ENCODE measurements around the gene TEX48. TPM values are rescaled to one million over a fixed set of nuclear protein-coding genes. Genes with fewer than 3 reads are reported as not detected.

TEX48 gene
- total and polyA plus RNA-seq, 10 of the 15 experiments (the other 5 are each of a cell fraction or from before 2014, with no cell fraction given) = not detected

DNA sequence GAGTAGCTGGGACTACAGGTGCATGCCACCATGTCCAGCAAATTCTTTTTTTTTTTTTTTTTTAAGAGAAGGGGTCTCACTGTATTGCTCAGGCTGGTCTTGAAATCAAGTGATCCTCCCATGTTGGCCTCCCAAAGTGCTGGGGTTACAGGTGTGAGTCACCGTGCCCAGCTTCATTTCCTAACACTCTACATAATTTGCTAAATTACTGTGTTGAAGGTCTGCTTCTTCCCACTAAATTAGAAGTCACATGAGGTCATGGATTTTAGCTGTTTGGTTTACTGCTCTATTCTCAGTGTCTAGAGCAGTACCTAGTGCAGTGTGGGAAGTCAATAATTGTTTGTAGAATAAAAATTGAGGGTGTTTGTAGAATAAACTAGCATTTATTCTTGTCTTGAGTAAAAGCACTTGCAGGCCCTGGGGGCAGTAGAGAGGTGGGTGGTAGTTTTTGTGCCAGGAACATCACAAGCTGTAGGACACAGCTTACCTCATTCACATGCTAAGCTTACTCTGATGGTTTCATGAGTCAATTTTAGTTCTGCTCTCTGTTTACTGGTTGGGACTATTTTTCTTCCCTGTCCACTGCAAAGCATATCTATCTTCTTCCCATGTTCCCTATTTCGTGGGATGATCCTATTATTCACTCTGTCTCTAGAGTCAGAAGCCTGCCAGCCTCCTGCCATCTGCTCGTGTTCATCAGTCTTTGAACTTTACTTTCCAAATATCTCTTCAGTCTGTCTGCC lies 7.0 kb downstream of the TEX48 start:
- H3K9me3 ChIP-seq (replicated peaks; ENCODE audit: control insufficient read depth, insufficient read depth, low read length) = no peaks in the 10 kb centered on the region
- no peaks in the 10 kb centered on the region for H3K4me1 ChIP-seq (ENCODE audit: control insufficient read depth, insufficient read depth, low read length)
- no peaks in the 10 kb centered on the region for H4K20me1 ChIP-seq (ENCODE audit: control insufficient read depth, insufficient read depth)
- ATAC-seq (no peak), DNase-seq (ENCODE audit: low read depth, low spot score) (no peak), FAIRE-seq (no peak)
- H3K27ac ChIP-seq (ENCODE audit: control insufficient read depth, insufficient read depth) = no peak overlapping the region
- 33% methylated on average over 3 of the region's 3 CpGs for WGBS (ENCODE audit: insufficient coverage, insufficient replicate concordance, low lambda C conversion rate, missing lambda C conversion rate)
- ChIA-PET CTCF (interaction anchor here (0.6 to 11.6 kb wide), 4 partner anchors 9 to 340 kb away, joined by 3 to 135 read pairs (median 7); no protein-coding TSS in a partner anchor), RAD21 (ENCODE audit: unreplicated experiment) (interaction anchor here (0.7 kb wide), 1 partner anchor 302 kb away, joined by 4 read pairs; no protein-coding TSS in a partner anchor), SMC1A (ENCODE audit: uncharacterized antibody, unreplicated experiment) (interaction anchor here (0.6 to 1.4 kb wide), 5 partner anchors 11 to 339 kb away, joined by 3 to 5 read pairs (median 3); no protein-coding TSS in a partner anchor), POLR2A (interaction anchor here (0.6 kb wide), 1 partner anchor 76 kb away, joined by 4 read pairs; no protein-coding TSS in a partner anchor)
- H3K4me3 ChIP-seq = no peak overlapping the region
- no TSS peak for BruUV-seq (replicated peaks)
- no peak overlapping the region for H2AFZ ChIP-seq (ENCODE audit: control insufficient read depth, low read depth, low read length)
- peaks cover 0 to 9% of the 10 kb centered on the region in 2 experiments; a peak in 2 of 4 replicates for H3K27me3 ChIP-seq (replicated peaks in 1 of 2; ENCODE audit: control insufficient read depth in 2 of 2, insufficient read depth in 2 of 2, low read length in 1 of 2)
- intact Hi-C loops (cut with micrococcal nuclease; ENCODE audit: unreplicated experiment) = no loop called here
- H3K9ac ChIP-seq (ENCODE audit: control insufficient read depth, insufficient read depth, low read length) = no peak overlapping the region
- in situ Hi-C loops (cut with MboI) = loop anchor here (5.0 to 10.0 kb wide), 3 partner anchors 237 to 850 kb away; no protein-coding TSS in a partner anchor
- no peak overlapping the region for H3K4me2 ChIP-seq (ENCODE audit: control insufficient read depth, insufficient read depth)
- no peaks in the 10 kb centered on the region for H3K36me3 ChIP-seq (ENCODE audit: control insufficient read depth in 2 of 2, insufficient read depth in 2 of 2, low read length in 1 of 2)
- H3K79me2 ChIP-seq (ENCODE audit: control insufficient read depth, insufficient read depth, low read length) = no peaks in the 10 kb centered on the region
- no peak for TF ChIP-seq NFIC (IDR thresholded peaks at IDR 0.05; ENCODE audit: low read depth, low read length)
- TF ChIP-seq ETV6 (conservative IDR thresholded peaks at IDR 0.05 in 1 of 2, IDR thresholded peaks at IDR 0.05 in 1 of 2; ENCODE audit: borderline replicate concordance in 1 of 2, low read depth in 1 of 2) = no peak
- TF ChIP-seq ZNF24 (IDR thresholded peaks at IDR 0.05) = no peak
- TF ChIP-seq, protein P1, sequence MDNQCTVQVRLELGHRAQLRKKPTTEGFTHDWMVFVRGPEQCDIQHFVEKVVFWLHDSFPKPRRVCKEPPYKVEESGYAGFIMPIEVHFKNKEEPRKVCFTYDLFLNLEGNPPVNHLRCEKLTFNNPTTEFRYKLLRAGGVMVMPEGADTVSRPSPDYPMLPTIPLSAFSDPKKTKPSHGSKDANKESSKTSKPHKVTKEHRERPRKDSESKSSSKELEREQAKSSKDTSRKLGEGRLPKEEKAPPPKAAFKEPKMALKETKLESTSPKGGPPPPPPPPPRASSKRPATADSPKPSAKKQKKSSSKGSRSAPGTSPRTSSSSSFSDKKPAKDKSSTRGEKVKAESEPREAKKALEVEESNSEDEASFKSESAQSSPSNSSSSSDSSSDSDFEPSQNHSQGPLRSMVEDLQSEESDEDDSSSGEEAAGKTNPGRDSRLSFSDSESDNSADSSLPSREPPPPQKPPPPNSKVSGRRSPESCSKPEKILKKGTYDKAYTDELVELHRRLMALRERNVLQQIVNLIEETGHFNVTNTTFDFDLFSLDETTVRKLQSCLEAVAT (IDR thresholded peaks at IDR 0.05) = no peak
- TF ChIP-seq IRF4 (IDR thresholded peaks at IDR 0.05; ENCODE audit: low read depth, low read length) = no peak
- no peak for TF ChIP-seq TCF12 (IDR thresholded peaks at IDR 0.05; ENCODE audit: low read depth, low read length)
- TF ChIP-seq, protein P2, sequence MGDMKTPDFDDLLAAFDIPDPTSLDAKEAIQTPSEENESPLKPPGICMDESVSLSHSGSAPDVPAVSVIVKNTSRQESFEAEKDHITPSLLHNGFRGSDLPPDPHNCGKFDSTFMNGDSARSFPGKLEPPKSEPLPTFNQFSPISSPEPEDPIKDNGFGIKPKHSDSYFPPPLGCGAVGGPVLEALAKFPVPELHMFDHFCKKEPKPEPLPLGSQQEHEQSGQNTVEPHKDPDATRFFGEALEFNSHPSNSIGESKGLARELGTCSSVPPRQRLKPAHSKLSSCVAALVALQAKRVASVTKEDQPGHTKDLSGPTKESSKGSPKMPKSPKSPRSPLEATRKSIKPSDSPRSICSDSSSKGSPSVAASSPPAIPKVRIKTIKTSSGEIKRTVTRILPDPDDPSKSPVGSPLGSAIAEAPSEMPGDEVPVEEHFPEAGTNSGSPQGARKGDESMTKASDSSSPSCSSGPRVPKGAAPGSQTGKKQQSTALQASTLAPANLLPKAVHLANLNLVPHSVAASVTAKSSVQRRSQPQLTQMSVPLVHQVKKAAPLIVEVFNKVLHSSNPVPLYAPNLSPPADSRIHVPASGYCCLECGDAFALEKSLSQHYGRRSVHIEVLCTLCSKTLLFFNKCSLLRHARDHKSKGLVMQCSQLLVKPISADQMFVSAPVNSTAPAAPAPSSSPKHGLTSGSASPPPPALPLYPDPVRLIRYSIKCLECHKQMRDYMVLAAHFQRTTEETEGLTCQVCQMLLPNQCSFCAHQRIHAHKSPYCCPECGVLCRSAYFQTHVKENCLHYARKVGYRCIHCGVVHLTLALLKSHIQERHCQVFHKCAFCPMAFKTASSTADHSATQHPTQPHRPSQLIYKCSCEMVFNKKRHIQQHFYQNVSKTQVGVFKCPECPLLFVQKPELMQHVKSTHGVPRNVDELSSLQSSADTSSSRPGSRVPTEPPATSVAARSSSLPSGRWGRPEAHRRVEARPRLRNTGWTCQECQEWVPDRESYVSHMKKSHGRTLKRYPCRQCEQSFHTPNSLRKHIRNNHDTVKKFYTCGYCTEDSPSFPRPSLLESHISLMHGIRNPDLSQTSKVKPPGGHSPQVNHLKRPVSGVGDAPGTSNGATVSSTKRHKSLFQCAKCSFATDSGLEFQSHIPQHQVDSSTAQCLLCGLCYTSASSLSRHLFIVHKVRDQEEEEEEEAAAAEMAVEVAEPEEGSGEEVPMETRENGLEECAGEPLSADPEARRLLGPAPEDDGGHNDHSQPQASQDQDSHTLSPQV (IDR thresholded peaks at IDR 0.05) = no peak
- TF ChIP-seq, protein P3, sequence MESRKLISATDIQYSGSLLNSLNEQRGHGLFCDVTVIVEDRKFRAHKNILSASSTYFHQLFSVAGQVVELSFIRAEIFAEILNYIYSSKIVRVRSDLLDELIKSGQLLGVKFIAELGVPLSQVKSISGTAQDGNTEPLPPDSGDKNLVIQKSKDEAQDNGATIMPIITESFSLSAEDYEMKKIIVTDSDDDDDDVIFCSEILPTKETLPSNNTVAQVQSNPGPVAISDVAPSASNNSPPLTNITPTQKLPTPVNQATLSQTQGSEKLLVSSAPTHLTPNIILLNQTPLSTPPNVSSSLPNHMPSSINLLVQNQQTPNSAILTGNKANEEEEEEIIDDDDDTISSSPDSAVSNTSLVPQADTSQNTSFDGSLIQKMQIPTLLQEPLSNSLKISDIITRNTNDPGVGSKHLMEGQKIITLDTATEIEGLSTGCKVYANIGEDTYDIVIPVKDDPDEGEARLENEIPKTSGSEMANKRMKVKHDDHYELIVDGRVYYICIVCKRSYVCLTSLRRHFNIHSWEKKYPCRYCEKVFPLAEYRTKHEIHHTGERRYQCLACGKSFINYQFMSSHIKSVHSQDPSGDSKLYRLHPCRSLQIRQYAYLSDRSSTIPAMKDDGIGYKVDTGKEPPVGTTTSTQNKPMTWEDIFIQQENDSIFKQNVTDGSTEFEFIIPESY (IDR thresholded peaks at IDR 0.05) = no peak
- no peak for TF ChIP-seq BRCA1 (IDR thresholded peaks at IDR 0.05; ENCODE audit: low read depth, low read length)
- no peak for TF ChIP-seq CREM (IDR thresholded peaks at IDR 0.05; ENCODE audit: low read depth)
- TF ChIP-seq, protein P4, sequence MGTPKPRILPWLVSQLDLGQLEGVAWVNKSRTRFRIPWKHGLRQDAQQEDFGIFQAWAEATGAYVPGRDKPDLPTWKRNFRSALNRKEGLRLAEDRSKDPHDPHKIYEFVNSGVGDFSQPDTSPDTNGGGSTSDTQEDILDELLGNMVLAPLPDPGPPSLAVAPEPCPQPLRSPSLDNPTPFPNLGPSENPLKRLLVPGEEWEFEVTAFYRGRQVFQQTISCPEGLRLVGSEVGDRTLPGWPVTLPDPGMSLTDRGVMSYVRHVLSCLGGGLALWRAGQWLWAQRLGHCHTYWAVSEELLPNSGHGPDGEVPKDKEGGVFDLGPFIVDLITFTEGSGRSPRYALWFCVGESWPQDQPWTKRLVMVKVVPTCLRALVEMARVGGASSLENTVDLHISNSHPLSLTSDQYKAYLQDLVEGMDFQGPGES (IDR thresholded peaks at IDR 0.05) = no peak
- TF ChIP-seq YBX1 (IDR thresholded peaks at IDR 0.05) = no peak
- TF ChIP-seq, protein P5, sequence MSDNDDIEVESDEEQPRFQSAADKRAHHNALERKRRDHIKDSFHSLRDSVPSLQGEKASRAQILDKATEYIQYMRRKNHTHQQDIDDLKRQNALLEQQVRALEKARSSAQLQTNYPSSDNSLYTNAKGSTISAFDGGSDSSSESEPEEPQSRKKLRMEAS (IDR thresholded peaks at IDR 0.05; ENCODE audit: low read depth, low read length) = no peak
- TF ChIP-seq CBX5 (IDR thresholded peaks at IDR 0.05; ENCODE audit: low read depth) = no peak
